ENCODE results near the gene ZMYND10. TPM values are rescaled to one million over a fixed set of nuclear protein-coding genes. Genes with fewer than 3 reads are reported as not detected.

ZMYND10 gene
- total RNA-seq, 1 experiment from 2014 or later: 0.74 TPM

GRCh38 chr3:50293079-50293801 is 52.3 kb downstream of the ZMYND10 start:
- ChIA-PET CTCF (interaction anchor here (1.1 to 2.2 kb wide), 5 partner anchors 27 to 99 kb away, joined by 3 to 12 read pairs (median 8); partner anchors contain the start of gene HYAL2), POLR2A (interaction anchor here (1.2 kb wide), 1 partner anchor 44 kb away, joined by 3 read pairs; no protein-coding TSS in a partner anchor)
- peak overlapping the region; percentile 76 for H3K4me3 Mint-ChIP-seq
- no peaks in the 10 kb centered on the region for H3K9me3 Mint-ChIP-seq
- ATAC-seq (no peak), DNase-seq (ENCODE audit: low spot score) (no peak)
- peaks cover 14% of the 10 kb centered on the region for H3K36me3 Mint-ChIP-seq
- peak overlapping the region; percentile 96 for H3K27ac Mint-ChIP-seq
- H3K4me1 Mint-ChIP-seq: peaks cover 12% of the 10 kb centered on the region
- TF ChIP-seq, protein P1, sequence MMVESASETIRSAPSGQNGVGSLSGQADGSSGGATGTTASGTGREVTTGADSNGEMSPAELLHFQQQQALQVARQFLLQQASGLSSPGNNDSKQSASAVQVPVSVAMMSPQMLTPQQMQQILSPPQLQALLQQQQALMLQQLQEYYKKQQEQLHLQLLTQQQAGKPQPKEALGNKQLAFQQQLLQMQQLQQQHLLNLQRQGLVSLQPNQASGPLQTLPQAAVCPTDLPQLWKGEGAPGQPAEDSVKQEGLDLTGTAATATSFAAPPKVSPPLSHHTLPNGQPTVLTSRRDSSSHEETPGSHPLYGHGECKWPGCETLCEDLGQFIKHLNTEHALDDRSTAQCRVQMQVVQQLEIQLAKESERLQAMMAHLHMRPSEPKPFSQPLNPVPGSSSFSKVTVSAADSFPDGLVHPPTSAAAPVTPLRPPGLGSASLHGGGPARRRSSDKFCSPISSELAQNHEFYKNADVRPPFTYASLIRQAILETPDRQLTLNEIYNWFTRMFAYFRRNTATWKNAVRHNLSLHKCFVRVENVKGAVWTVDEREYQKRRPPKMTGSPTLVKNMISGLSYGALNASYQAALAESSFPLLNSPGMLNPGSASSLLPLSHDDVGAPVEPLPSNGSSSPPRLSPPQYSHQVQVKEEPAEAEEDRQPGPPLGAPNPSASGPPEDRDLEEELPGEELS (CRISPR knock-in tag; IDR thresholded peaks at IDR 0.05): no peak
- TF ChIP-seq CBFB (CRISPR knock-in tag; IDR thresholded peaks at IDR 0.05; ENCODE audit: low read depth): no peak
- H3K27me3 Mint-ChIP-seq (ENCODE audit: low read depth): no peaks in the 10 kb centered on the region; the same call in 1 of the 2 replicates

- ChIA-PET POLR2A (interaction anchor here (1.0 to 1.5 kb wide), 5 partner anchors 13 to 53 kb away, joined by 3 to 5 read pairs (median 3); partner anchors contain the start of gene LSMEM2), CTCF (interaction anchor here (0.7 to 2.2 kb wide), 12 partner anchors 18 to 100 kb away, joined by 3 to 12 read pairs (median 4); partner anchors contain the start of genes GNAI2, HYAL2 and RASSF1)
- Mint-ChIP-seq H3K9me3 (no peaks in the 10 kb centered on the region), H3K4me1 (peaks cover 12% of the 10 kb centered on the region), H3K27me3 (ENCODE audit: low read depth) (no peaks in the 10 kb centered on the region; the same call in 1 of the 2 replicates), H3K36me3 (peaks cover 19% of the 10 kb centered on the region), H3K4me3 (peak within 1 kb of the TSS; percentile 76), H3K27ac (peak within 1 kb of the TSS; percentile 96)
- DNase-seq (ENCODE audit: low spot score) (peak; percentile 97), ATAC-seq (peak; percentile 96)
- TF ChIP-seq AFF4 (CRISPR knock-in tag; IDR thresholded peaks at IDR 0.05; ENCODE audit: borderline replicate concordance) (no peak), KAT7 (CRISPR knock-in tag; IDR thresholded peaks at IDR 0.05; ENCODE audit: borderline replicate concordance) (no peak), PREB (CRISPR knock-in tag; IDR thresholded peaks at IDR 0.05; ENCODE audit: borderline replicate concordance) (no peak), AR (CRISPR knock-in tag; IDR thresholded peaks at IDR 0.05) (no peak), GABPB1 (CRISPR knock-in tag; IDR thresholded peaks at IDR 0.05) (peak; percentile 66), USF1 (CRISPR knock-in tag; IDR thresholded peaks at IDR 0.05) (no peak; the same call in 1 of the 2 replicates), ETV6 (CRISPR knock-in tag; IDR thresholded peaks at IDR 0.05) (peak; percentile 79; the same call in 1 of the 2 replicates), MAX (CRISPR knock-in tag; IDR thresholded peaks at IDR 0.05) (peak; percentile 81), ZNF263 (CRISPR knock-in tag; IDR thresholded peaks at IDR 0.05; ENCODE audit: low read depth) (no peak), ZNF423 (CRISPR knock-in tag; IDR thresholded peaks at IDR 0.05) (no peak), TP53 (CRISPR knock-in tag; IDR thresholded peaks at IDR 0.05) (no peak), CREM (CRISPR knock-in tag; IDR thresholded peaks at IDR 0.05) (peak; percentile 90; the same call in 1 of the 2 replicates), JUN (CRISPR knock-in tag; IDR thresholded peaks at IDR 0.05) (no peak), EMX1 (CRISPR knock-in tag; IDR thresholded peaks at IDR 0.05) (no peak)
- TF ChIP-seq, protein P2, sequence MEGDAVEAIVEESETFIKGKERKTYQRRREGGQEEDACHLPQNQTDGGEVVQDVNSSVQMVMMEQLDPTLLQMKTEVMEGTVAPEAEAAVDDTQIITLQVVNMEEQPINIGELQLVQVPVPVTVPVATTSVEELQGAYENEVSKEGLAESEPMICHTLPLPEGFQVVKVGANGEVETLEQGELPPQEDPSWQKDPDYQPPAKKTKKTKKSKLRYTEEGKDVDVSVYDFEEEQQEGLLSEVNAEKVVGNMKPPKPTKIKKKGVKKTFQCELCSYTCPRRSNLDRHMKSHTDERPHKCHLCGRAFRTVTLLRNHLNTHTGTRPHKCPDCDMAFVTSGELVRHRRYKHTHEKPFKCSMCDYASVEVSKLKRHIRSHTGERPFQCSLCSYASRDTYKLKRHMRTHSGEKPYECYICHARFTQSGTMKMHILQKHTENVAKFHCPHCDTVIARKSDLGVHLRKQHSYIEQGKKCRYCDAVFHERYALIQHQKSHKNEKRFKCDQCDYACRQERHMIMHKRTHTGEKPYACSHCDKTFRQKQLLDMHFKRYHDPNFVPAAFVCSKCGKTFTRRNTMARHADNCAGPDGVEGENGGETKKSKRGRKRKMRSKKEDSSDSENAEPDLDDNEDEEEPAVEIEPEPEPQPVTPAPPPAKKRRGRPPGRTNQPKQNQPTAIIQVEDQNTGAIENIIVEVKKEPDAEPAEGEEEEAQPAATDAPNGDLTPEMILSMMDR (IDR thresholded peaks at IDR 0.05): no peak
These were observed 53.1 kb downstream of the ZMYND10 start, which contains the start of gene IFRD2 for GRCh38 chr3:50292159-50293078. Gene IFRD2, minus strand, starts transcription at chr3:50292429. Its CDS starts 155 bp downstream, at chr3:50292274.

Measured in WTC11 (cell line).